CD4-positive, alpha-beta T cell treated with Interferon alpha-2 for 1 hour (primary cell): ENCODE data around the gene BAIAP2L2.
A peak's percentile ranks its signal among the peaks of the same experiment; 100 is the strongest.
"Not testable (repeated sequence)": the region's sequence is repeated elsewhere in the genome, so short reads cannot be mapped to it uniquely, and the experiment has no call there.

Experiments used
- DNase-seq, 2 donors: peaks; one replicate each; pipeline ENCODE4 v3.0.0-alpha.2; 2020 to 2022

The BAIAP2L2 gene

GRCh38 chr22:38127869-38128268 is 17.4 kb upstream of the BAIAP2L2 start:
- no peak for DNase-seq

DNA sequence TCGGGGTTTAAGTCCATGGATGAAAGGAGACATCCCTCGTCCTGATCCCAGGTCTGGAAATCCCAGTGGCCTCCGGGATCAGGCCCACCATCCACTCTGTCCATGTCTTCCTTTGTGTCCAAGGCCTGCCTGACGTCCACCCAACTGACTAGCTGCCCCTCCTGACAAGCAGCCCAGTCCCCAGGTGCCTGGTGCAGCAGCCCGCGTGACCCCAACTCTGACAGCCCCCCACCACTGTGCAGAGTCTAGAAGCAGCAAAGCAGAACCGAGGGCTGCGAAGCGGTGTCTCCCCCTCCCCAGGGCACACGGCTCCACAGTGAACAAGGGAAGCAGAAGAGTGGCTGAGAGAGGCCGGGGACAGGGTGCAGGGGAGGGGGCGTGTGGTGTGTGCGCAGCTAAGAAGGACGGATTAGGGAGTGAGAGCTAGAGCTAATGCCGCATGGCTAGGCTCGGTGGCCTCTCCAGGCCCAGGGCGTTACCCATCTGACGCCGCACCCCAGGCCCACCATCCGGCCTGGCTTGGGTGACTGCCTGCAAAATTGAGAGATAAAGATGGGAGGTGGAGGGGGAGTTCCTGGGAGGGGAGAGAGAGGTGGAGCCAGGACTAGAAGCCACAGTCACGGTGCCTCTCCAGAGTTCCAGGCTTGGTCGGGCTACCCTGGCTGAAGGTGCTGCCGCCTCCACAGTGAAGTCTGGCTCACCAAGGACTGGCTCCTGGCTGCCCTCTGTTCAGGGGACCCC is 16.6 kb upstream of the BAIAP2L2 start:
- no peak for DNase-seq

DNA sequence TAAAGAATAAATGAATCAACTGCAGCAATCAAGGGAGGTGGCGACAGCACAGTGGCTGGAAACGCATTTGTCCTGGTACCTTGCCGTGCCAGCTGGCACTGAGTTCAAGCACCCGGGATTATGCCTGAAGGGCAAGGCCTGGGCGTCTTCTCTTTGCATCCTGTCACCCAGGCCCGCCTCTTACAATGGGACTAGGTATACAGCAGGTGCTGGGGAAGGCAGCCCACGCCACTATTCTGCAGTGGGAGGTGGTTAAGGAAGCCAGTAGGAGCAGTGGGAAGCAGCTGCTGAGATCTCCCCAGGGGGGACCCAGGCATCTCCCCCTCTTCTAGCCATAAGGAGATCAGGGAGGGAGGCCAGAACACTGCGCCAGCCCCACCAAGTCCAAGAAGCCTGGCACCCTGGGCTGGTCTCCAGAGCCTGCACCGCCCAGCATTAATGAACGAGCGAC is 15.3 kb upstream of the BAIAP2L2 start:
- DNase-seq: no peak

DNA sequence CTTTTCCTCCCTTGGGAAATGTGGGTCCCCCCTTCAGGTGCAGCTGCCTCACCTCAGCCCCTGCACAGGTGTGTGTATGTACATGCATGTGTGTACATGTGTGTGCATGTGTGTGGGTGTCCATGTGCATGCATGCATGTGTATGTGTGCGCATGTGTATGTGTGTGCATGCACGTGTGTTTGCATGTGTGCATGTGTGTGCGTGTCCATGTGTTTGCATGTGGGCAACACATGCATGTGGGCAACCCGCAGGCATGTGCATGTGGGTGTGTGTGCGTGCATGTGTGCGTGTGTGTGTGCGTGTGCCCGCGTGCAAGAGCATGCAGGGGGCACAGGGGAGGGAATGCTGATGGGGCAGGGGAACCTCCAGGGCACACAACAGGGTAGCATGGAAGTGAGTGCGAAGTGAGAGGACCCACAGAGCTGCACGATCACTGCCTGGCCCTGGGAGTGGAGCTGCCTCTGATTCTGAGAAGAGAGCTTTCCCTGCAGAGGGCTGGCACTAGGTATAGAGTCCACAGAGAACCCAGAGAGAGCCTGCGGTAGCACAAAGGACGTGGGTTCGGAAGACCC is 14.6 kb upstream of the BAIAP2L2 start:
- DNase-seq: no peak

GRCh38 chr22:38124236-38124974 is 13.9 kb upstream of the BAIAP2L2 start:
- no peak for DNase-seq

- DNase-seq: no peak
These were observed 12.1 kb upstream of the BAIAP2L2 start for GRCh38 chr22:38122616-38123015.

GRCh38 chr22:38120359-38121110 is 10.1 kb upstream of the BAIAP2L2 start:
- DNase-seq: no peak

DNA sequence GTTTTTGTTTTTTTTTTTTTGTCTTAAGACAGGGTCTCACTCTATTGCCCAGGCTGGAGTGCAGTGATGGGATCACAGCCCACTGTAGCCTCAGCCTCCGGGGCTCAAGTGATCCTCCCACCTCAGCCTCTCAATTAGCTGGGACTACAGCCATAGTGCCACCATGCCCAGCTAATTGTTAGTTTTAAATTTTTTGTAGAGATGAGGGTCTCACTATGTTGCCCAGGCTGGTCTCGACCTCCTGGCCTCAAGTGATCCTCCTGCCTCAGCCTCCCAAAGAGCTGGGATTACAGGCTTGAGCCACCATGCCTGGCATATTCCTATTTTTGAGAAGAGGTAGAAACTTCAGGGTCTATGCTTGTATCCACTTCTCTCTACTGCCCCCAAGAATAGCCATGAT is 8.3 kb upstream of the BAIAP2L2 start:
- DNase-seq: not testable (repeated sequence)

DNA sequence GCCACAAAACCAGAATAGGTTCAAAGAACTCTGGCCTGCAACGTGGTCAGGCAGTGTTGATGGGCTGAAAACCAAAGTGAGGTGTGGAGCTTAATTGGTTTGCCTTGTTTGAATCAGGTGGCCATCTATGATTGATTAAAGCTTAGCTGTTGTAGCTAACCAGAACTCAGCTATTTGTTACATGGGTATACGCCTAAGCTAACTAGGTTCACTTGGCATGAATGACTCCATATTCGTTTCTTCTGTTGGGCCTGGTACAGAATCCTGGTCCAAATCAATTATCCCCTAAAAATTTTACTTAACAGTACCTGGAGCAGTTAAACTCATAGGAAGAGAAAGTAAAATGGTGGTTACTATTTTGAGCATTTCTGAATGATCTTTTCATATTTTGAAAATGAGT is 7.7 kb upstream of the BAIAP2L2 start:
- no peak for DNase-seq

DNA sequence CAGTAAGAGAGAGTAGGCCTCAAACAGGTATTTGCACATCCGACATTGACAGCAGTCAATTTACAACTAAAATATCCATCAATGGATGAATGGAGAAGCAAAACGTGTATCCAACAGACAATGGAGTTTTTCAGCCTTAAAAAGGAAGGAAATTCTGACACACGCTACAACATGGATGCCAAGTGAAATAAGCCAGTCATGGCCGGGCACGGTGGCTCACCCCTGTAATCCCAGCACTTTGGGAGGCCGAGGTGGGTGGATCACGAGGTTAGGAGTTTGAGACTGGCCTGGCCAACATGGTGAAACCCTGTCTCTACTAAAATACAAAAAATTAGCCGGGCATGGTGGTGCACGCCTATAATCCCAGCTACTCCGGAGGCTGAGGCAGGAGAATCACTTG is 7.1 kb upstream of the BAIAP2L2 start:
- DNase-seq: not testable (repeated sequence)

- DNase-seq: no peak
These were observed 5.1 kb upstream of the BAIAP2L2 start for GRCh38 chr22:38115423-38116205.

DNA sequence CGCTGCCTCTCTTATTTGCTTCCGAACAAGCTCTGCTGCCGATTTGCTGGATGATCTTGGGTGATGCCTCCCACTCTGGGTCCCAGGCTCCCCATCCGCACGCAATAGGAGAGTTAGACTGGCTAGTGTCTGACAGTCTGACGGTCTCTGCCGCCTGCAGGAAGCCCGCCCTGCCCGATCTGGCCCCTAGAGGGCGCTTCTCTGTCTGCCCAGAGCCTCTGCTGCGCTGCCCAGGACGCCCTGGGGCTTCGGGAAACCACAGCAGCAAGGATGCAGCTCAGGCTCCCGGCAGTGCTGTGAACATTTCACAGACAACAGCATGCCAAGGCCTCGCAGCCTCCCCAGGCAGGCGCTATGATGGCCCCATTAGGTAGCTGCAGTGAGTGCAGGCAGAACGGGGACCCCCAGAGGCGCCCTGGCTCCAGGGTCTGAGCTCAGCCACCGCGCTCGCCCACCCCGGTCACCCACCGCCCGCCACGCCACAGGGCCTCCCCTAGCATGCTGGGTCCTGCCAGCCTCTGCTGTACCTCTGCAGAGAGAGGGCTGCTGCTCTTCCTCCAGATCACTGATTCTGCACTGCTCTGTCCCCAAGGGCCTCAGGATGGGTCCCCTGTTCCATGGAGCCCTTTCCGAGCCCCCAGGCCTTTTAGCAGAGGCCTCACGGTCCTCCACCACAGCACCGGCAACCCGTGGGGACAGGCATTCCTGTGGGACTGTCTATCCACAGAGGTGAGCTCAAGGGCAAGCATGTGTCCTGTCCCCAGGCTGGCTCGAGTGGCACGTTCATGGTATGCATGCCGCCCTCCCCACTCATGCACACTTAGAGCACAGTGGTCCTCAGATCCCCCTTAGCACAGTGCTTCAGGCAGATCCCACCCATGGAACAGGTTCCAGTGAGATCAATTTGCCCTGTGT is 4.3 kb upstream of the BAIAP2L2 start:
- DNase-seq: peak; percentile 73 to 79

DNA sequence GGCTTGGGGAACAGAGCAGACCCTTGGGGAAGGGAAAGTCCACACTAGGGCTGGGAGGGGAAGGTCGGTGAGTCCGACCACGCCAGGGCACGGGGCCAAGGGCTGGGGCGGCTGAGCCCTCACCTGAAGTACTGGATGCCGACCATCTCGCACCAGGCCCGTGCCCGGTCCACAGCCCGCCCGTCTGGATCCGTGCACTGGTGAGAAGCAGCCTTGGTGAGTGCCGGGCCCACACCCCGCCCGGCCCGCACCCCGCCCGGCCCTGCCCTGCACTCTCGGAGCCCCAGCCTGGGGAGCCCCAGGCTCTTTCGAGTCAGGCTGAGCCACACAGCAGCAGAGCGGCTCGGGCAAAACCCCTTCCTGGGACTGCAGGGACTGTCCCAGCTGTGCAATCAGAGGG is 1.9 kb upstream of the BAIAP2L2 start:
- no peak for DNase-seq

DNA sequence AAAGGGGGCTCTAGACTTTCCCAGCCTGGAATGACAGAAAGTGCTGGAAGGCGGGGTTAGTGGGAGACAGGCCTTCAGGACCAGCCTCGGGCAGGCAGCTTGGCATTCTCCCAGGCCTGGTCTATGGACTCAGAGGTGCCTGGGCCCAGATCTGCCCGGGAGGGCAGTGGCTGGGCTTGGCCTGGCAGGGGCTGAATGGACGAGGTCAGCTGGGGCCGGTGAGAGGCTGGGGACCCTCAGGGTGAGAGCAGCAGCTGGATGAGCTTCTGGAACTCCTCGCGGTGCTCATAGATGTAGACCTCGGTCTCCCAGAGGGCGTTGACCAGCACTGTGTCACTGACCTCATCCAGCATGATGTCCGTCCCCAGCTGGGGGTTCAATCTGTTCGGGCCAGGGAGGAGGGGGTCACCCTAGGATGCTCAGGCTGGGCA is 1.5 kb upstream of the BAIAP2L2 start:
- DNase-seq: no peak

- DNase-seq: no peak
These were observed 674 bp upstream of the BAIAP2L2 start for GRCh38 chr22:38110863-38111852.

- DNase-seq: peak in 1 of 2 donors; percentile 20
These were observed 998 bp downstream of the BAIAP2L2 start for GRCh38 chr22:38109371-38110001.

- DNase-seq: no peak
These were observed 1.7 kb downstream of the BAIAP2L2 start for GRCh38 chr22:38108561-38109319.

DNA sequence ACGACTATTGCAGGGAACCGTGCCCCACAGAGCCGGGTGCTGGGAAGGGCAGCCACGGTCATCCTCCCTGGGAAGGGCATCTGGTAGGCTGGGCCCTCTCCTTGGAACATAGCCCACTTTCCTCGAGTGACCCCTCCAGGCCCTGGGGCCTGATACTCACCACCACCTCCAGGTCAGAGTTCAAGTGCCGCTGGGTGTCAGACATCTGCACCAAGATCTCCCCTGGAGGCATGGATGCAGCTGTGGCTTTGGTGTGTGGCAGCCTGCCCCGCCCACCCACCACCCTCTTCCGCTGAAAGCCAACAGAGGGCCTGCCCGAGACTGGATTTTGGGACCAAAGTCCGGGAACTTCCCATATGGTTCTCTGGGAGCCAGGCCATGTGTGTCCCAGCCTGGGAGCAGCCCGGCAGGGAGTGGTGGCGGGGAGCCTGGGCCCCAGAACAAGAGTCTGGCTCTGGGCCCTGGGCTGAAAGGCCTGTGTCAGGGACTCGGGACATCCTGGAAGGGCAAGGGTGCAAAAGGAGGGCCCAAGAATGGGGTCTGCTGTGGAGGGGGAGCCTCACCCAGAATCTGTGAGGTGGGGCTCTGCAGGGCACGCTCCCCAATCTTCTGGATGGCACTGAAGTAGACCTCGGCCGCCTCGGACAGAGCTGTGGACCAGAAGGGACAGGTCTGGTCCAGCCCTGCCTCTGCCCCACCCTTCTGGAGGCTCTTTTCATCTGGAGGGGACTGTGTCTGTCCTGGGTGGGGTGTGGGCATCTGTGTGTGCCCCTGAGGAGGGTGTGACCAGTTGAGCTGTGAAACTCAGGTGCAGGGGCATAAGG is 2.6 kb downstream of the BAIAP2L2 start:
- no peak for DNase-seq
